SK-N-SH treated with all-trans-retinoic acid at 6 μM for 48 hours (cell line): ENCODE measurements around the gene PDE4B.

Source experiments
- ARNTL ChIP-seq: fragments of 450-650 bp; formaldehyde crosslinking; IDR thresholded peaks from 2 replicates; pipeline ENCODE4 v1.5.0; 2020; ENCODE audit warnings: low read depth, mild to moderate bottlenecking, moderate library complexity, borderline replicate concordance
- CSDC2 ChIP-seq: fragments of 250-450 bp; sonication (Bioruptor Pico); IDR thresholded peaks from 2 replicates; pipeline ENCODE4 v1.5.0; 2020; ENCODE audit warnings: mild to moderate bottlenecking, moderate library complexity
- ESRRG ChIP-seq: fragments of 250-450 bp; sonication (Bioruptor Pico); IDR thresholded peaks from 2 replicates; pipeline ENCODE4 v1.6.1; 2021; ENCODE audit warnings: mild to moderate bottlenecking
- TF ChIP-seq, protein P1 (sequence below): fragments of 250-450 bp; sonication (Bioruptor Pico); IDR thresholded peaks from 2 replicates; pipeline ENCODE4 v1.8.0; 2020; ENCODE audit warnings: mild to moderate bottlenecking, moderate library complexity, borderline replicate concordance
- TF ChIP-seq, protein P2 (sequence below): fragments of 250-450 bp; sonication (Bioruptor Pico); IDR thresholded peaks from 2 replicates; pipeline ENCODE4 v1.5.0; 2020; ENCODE audit warnings: mild to moderate bottlenecking, moderate library complexity
- TF ChIP-seq, protein P3 (sequence below): fragments of 250-450 bp; sonication (Bioruptor Pico); IDR thresholded peaks from 2 replicates; pipeline ENCODE4 v1.5.1; 2021; ENCODE audit warnings: mild to moderate bottlenecking, moderate library complexity

DNA sequence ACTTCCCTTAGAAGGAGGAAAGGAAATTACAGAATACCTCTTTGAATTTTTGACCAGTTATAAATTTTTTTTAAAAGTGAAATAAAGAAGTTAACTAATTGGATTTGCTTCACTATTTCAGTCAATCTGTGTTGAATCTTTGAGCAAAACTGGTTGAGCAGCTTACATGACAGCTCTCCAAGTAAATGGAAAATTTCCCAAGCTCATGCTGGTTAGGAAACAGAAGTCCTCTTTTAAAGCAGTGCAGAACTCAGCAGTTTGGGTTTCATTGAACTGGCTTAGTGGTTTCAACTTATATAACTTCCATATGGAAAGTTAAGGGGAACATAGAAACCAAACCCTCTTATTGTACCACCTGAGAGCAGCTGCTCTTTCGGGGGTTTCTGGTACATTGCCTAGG lies 250.5 kb downstream of the PDE4B start:
- no peak for TF ChIP-seq ESRRG (CRISPR knock-in tag)
- TF ChIP-seq, protein P1, sequence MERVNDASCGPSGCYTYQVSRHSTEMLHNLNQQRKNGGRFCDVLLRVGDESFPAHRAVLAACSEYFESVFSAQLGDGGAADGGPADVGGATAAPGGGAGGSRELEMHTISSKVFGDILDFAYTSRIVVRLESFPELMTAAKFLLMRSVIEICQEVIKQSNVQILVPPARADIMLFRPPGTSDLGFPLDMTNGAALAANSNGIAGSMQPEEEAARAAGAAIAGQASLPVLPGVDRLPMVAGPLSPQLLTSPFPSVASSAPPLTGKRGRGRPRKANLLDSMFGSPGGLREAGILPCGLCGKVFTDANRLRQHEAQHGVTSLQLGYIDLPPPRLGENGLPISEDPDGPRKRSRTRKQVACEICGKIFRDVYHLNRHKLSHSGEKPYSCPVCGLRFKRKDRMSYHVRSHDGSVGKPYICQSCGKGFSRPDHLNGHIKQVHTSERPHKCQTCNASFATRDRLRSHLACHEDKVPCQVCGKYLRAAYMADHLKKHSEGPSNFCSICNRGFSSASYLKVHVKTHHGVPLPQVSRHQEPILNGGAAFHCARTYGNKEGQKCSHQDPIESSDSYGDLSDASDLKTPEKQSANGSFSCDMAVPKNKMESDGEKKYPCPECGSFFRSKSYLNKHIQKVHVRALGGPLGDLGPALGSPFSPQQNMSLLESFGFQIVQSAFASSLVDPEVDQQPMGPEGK (CRISPR knock-in tag) = no peak
- TF ChIP-seq, protein P2, sequence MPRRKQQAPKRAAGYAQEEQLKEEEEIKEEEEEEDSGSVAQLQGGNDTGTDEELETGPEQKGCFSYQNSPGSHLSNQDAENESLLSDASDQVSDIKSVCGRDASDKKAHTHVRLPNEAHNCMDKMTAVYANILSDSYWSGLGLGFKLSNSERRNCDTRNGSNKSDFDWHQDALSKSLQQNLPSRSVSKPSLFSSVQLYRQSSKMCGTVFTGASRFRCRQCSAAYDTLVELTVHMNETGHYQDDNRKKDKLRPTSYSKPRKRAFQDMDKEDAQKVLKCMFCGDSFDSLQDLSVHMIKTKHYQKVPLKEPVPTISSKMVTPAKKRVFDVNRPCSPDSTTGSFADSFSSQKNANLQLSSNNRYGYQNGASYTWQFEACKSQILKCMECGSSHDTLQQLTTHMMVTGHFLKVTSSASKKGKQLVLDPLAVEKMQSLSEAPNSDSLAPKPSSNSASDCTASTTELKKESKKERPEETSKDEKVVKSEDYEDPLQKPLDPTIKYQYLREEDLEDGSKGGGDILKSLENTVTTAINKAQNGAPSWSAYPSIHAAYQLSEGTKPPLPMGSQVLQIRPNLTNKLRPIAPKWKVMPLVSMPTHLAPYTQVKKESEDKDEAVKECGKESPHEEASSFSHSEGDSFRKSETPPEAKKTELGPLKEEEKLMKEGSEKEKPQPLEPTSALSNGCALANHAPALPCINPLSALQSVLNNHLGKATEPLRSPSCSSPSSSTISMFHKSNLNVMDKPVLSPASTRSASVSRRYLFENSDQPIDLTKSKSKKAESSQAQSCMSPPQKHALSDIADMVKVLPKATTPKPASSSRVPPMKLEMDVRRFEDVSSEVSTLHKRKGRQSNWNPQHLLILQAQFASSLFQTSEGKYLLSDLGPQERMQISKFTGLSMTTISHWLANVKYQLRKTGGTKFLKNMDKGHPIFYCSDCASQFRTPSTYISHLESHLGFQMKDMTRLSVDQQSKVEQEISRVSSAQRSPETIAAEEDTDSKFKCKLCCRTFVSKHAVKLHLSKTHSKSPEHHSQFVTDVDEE = no peak
- no peak for TF ChIP-seq ARNTL (CRISPR knock-in tag)
- TF ChIP-seq CSDC2 (CRISPR knock-in tag) = no peak
- TF ChIP-seq, protein P3, sequence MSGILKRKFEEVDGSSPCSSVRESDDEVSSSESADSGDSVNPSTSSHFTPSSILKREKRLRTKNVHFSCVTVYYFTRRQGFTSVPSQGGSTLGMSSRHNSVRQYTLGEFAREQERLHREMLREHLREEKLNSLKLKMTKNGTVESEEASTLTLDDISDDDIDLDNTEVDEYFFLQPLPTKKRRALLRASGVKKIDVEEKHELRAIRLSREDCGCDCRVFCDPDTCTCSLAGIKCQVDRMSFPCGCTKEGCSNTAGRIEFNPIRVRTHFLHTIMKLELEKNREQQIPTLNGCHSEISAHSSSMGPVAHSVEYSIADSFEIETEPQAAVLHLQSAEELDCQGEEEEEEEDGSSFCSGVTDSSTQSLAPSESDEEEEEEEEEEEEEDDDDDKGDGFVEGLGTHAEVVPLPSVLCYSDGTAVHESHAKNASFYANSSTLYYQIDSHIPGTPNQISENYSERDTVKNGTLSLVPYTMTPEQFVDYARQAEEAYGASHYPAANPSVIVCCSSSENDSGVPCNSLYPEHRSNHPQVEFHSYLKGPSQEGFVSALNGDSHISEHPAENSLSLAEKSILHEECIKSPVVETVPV (CRISPR knock-in tag) = no peak
